Measurements from ENCODE around the gene NQO2. TPM values are rescaled to one million over a fixed set of nuclear protein-coding genes. Genes with fewer than 3 reads are reported as not detected.

Gene NQO2
- total and polyA plus RNA-seq, 2 of the 13 experiments (the other 11 are each of a cell fraction or from before 2014, with no cell fraction given) = 32.2 to 56.5 TPM

DNA sequence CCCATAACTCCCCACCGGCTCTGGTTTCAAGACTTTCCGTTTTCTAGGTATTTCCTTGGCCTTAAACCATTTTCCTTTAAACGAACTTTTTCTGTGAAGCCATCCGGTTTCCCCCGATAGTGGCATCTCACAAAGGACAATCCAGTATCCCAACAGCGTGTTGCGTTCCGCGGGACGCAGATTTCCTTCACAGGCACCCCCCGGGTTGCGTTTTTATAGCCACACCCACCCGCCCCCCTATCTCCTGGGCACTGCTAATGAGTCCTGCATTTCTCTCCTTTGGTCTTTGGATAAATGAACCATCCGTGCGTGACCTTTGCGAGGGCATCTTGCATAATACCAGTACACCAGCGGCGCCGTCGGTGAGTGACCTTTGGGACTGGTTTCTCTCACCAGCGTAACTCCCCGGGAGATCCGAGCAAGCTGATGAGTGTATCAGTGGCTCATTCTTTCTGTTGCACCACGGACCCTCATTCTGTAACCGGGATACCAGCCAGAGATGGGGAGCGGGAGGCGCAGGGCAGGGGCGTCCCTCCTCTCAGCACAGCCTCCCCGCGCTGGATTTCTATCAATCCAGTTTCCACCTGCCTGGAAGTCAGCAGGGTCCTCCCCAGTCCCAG lies 586 bp upstream of the NQO2 start (continued):
- TF ChIP-seq, protein P1, sequence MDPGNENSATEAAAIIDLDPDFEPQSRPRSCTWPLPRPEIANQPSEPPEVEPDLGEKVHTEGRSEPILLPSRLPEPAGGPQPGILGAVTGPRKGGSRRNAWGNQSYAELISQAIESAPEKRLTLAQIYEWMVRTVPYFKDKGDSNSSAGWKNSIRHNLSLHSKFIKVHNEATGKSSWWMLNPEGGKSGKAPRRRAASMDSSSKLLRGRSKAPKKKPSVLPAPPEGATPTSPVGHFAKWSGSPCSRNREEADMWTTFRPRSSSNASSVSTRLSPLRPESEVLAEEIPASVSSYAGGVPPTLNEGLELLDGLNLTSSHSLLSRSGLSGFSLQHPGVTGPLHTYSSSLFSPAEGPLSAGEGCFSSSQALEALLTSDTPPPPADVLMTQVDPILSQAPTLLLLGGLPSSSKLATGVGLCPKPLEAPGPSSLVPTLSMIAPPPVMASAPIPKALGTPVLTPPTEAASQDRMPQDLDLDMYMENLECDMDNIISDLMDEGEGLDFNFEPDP (CRISPR knock-in tag; conservative IDR thresholded peaks at IDR 0.05) = no peak
- TF ChIP-seq TAF1 (CRISPR knock-in tag; IDR thresholded peaks at IDR 0.05) (no peak; the same call in 1 of the 2 replicates), SIX1 (CRISPR knock-in tag; IDR thresholded peaks at IDR 0.05; ENCODE audit: borderline replicate concordance) (no peak), KLF13 (CRISPR knock-in tag; IDR thresholded peaks at IDR 0.05) (no peak), SRY (CRISPR knock-in tag; IDR thresholded peaks at IDR 0.05) (peak; percentile 18; the same call in 1 of the 2 replicates), ZNF549 (CRISPR knock-in tag; IDR thresholded peaks at IDR 0.05) (0 out of 2 replicates have a peak, but pooled peaks have one; percentile 25), ZNF703 (CRISPR knock-in tag; IDR thresholded peaks at IDR 0.05; ENCODE audit: borderline replicate concordance) (0 out of 2 replicates have a peak, but pooled peaks have one; percentile 29), ZNF570 (CRISPR knock-in tag; IDR thresholded peaks at IDR 0.05; ENCODE audit: borderline replicate concordance) (no peak), ZNF674 (CRISPR knock-in tag; IDR thresholded peaks at IDR 0.05; ENCODE audit: low read depth) (no peak), ZNF563 (CRISPR knock-in tag; IDR thresholded peaks at IDR 0.05) (peak; percentile 65; the same call in 1 of the 2 replicates), ZNF747 (CRISPR knock-in tag; IDR thresholded peaks at IDR 0.05; ENCODE audit: borderline replicate concordance) (peak; percentile 19; the same call in 1 of the 2 replicates), AKAP8 (CRISPR knock-in tag; IDR thresholded peaks at IDR 0.05) (no peak), ZNF367 (CRISPR knock-in tag; IDR thresholded peaks at IDR 0.05; ENCODE audit: borderline replicate concordance) (no peak), POGZ (CRISPR knock-in tag; IDR thresholded peaks at IDR 0.05) (peak; percentile 78)
- TF ChIP-seq, protein P2, sequence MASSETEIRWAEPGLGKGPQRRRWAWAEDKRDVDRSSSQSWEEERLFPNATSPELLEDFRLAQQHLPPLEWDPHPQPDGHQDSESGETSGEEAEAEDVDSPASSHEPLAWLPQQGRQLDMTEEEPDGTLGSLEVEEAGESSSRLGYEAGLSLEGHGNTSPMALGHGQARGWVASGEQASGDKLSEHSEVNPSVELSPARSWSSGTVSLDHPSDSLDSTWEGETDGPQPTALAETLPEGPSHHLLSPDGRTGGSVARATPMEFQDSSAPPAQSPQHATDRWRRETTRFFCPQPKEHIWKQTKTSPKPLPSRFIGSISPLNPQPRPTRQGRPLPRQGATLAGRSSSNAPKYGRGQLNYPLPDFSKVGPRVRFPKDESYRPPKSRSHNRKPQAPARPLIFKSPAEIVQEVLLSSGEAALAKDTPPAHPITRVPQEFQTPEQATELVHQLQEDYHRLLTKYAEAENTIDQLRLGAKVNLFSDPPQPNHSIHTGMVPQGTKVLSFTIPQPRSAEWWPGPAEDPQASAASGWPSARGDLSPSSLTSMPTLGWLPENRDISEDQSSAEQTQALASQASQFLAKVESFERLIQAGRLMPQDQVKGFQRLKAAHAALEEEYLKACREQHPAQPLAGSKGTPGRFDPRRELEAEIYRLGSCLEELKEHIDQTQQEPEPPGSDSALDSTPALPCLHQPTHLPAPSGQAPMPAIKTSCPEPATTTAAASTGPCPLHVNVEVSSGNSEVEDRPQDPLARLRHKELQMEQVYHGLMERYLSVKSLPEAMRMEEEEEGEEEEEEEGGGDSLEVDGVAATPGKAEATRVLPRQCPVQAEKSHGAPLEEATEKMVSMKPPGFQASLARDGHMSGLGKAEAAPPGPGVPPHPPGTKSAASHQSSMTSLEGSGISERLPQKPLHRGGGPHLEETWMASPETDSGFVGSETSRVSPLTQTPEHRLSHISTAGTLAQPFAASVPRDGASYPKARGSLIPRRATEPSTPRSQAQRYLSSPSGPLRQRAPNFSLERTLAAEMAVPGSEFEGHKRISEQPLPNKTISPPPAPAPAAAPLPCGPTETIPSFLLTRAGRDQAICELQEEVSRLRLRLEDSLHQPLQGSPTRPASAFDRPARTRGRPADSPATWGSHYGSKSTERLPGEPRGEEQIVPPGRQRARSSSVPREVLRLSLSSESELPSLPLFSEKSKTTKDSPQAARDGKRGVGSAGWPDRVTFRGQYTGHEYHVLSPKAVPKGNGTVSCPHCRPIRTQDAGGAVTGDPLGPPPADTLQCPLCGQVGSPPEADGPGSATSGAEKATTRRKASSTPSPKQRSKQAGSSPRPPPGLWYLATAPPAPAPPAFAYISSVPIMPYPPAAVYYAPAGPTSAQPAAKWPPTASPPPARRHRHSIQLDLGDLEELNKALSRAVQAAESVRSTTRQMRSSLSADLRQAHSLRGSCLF (CRISPR knock-in tag; IDR thresholded peaks at IDR 0.05; ENCODE audit: borderline replicate concordance) = no peak
- TF ChIP-seq, protein P3, sequence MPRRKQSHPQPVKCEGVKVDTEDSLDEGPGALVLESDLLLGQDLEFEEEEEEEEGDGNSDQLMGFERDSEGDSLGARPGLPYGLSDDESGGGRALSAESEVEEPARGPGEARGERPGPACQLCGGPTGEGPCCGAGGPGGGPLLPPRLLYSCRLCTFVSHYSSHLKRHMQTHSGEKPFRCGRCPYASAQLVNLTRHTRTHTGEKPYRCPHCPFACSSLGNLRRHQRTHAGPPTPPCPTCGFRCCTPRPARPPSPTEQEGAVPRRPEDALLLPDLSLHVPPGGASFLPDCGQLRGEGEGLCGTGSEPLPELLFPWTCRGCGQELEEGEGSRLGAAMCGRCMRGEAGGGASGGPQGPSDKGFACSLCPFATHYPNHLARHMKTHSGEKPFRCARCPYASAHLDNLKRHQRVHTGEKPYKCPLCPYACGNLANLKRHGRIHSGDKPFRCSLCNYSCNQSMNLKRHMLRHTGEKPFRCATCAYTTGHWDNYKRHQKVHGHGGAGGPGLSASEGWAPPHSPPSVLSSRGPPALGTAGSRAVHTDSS (CRISPR knock-in tag; conservative IDR thresholded peaks at IDR 0.05) = no peak; the same call in 1 of the 2 replicates
- TF ChIP-seq, protein P4, sequence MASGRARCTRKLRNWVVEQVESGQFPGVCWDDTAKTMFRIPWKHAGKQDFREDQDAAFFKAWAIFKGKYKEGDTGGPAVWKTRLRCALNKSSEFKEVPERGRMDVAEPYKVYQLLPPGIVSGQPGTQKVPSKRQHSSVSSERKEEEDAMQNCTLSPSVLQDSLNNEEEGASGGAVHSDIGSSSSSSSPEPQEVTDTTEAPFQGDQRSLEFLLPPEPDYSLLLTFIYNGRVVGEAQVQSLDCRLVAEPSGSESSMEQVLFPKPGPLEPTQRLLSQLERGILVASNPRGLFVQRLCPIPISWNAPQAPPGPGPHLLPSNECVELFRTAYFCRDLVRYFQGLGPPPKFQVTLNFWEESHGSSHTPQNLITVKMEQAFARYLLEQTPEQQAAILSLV (CRISPR knock-in tag; IDR thresholded peaks at IDR 0.05; ENCODE audit: borderline replicate concordance) = peak; percentile 16; the same call in 1 of the 2 replicates
- TF ChIP-seq, protein P5, sequence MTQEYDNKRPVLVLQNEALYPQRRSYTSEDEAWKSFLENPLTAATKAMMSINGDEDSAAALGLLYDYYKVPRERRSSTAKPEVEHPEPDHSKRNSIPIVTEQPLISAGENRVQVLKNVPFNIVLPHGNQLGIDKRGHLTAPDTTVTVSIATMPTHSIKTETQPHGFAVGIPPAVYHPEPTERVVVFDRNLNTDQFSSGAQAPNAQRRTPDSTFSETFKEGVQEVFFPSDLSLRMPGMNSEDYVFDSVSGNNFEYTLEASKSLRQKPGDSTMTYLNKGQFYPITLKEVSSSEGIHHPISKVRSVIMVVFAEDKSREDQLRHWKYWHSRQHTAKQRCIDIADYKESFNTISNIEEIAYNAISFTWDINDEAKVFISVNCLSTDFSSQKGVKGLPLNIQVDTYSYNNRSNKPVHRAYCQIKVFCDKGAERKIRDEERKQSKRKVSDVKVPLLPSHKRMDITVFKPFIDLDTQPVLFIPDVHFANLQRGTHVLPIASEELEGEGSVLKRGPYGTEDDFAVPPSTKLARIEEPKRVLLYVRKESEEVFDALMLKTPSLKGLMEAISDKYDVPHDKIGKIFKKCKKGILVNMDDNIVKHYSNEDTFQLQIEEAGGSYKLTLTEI (CRISPR knock-in tag; conservative IDR thresholded peaks at IDR 0.05) = no peak
